Panc1 (cell line): Measurements from ENCODE around the gene RAB3D.

ENCODE experiments used
- CTCF ChIP-seq: fragments of 450-650 bp; IDR thresholded peaks from 2 replicates; pipeline ENCODE4 v1.5.1; 2017; ENCODE audit warnings: mild to moderate bottlenecking
- POLR2AphosphoS5 ChIP-seq: IDR thresholded peaks from 2 replicates; pipeline ENCODE4 v1.6.1; 2012; ENCODE audit warnings: mild to moderate bottlenecking, low read depth, low read length, moderate library complexity
- REST ChIP-seq, 2 experiments: IDR thresholded peaks; 2 replicates each; pipeline ENCODE4 v1.6.1; 2011 to 2012; ENCODE audit warnings: low read depth in 2 of 2, control low read depth in 1 of 2, low read length in 1 of 2, mild to moderate bottlenecking in 1 of 2, moderate library complexity in 1 of 2; ENCODE audit not compliant: insufficient read depth in 1 of 2

GRCh38 chr19:11306337-11306736 lies 33.1 kb downstream of the RAB3D start:
- no peak for TF ChIP-seq CTCF
- TF ChIP-seq POLR2AphosphoS5: no peak
- TF ChIP-seq REST (IDR thresholded peaks at IDR 0.05; ENCODE audit: insufficient read depth in 1 of 2, low read depth in 2 of 2, low read length in 1 of 2): no peak
